Brain microvascular endothelial cell (primary cell): ENCODE results near the gene CD2BP2.
"Not testable (repeated sequence)": the region's sequence is repeated elsewhere in the genome, so short reads cannot be mapped to it uniquely, and the experiment has no call there.

Experiments
- DNase-seq: peaks from one replicate; pipeline ENCODE4 v3.0.0-alpha.2; 2020
- H3K27ac ChIP-seq: fragments of 250-450 bp; sonication (Bioruptor Pico); 2 replicates; pipeline ENCODE4 v1.5.1; 2020; ENCODE audit warnings: mild to moderate bottlenecking, moderate library complexity
- H3K27me3 ChIP-seq: fragments of 250-450 bp; sonication (Bioruptor Pico); replicated peaks from 2 replicates; pipeline ENCODE4 v1.5.1; 2020; ENCODE audit warnings: mild to moderate bottlenecking
- H3K36me3 ChIP-seq: fragments of 250-450 bp; sonication (Bioruptor Pico); replicated peaks from 2 replicates; pipeline ENCODE4 v1.5.1; 2020; ENCODE audit warnings: mild to moderate bottlenecking
- H3K4me3 ChIP-seq: 2 replicates; pipeline ENCODE4 v1.5.1; 2011; ENCODE audit warnings: low read depth, mild to moderate bottlenecking, control low read depth, low read length, moderate library complexity
- in situ Hi-C: cut with HindIII; loops from 2 replicates; pipeline ENCODE4 v1.10.0; 2017; ENCODE audit warnings: low sequenced_read_pairs, low pct_ligation_motif_present
- TF ChIP-seq, protein P1 (sequence below): IDR thresholded peaks from 2 replicates; pipeline ENCODE4 v1.5.1; 2011; ENCODE audit warnings: low read depth, mild to moderate bottlenecking, moderate library complexity, low read length, control low read depth, inconsistent platforms; ENCODE audit errors: missing control alignments

CD2BP2 gene

GRCh38 chr16:30342751-30343490 is 12.2 kb downstream of the CD2BP2 start:
- TF ChIP-seq, protein P1, sequence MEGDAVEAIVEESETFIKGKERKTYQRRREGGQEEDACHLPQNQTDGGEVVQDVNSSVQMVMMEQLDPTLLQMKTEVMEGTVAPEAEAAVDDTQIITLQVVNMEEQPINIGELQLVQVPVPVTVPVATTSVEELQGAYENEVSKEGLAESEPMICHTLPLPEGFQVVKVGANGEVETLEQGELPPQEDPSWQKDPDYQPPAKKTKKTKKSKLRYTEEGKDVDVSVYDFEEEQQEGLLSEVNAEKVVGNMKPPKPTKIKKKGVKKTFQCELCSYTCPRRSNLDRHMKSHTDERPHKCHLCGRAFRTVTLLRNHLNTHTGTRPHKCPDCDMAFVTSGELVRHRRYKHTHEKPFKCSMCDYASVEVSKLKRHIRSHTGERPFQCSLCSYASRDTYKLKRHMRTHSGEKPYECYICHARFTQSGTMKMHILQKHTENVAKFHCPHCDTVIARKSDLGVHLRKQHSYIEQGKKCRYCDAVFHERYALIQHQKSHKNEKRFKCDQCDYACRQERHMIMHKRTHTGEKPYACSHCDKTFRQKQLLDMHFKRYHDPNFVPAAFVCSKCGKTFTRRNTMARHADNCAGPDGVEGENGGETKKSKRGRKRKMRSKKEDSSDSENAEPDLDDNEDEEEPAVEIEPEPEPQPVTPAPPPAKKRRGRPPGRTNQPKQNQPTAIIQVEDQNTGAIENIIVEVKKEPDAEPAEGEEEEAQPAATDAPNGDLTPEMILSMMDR: no peak
- no peak for DNase-seq
- no peak overlapping the region for H3K27ac ChIP-seq
- H3K4me3 ChIP-seq: no peak overlapping the region
- H3K27me3 ChIP-seq: no peaks in the 10 kb centered on the region
- in situ Hi-C loops: no loop called here
- H3K36me3 ChIP-seq: no peaks in the 10 kb centered on the region

DNA sequence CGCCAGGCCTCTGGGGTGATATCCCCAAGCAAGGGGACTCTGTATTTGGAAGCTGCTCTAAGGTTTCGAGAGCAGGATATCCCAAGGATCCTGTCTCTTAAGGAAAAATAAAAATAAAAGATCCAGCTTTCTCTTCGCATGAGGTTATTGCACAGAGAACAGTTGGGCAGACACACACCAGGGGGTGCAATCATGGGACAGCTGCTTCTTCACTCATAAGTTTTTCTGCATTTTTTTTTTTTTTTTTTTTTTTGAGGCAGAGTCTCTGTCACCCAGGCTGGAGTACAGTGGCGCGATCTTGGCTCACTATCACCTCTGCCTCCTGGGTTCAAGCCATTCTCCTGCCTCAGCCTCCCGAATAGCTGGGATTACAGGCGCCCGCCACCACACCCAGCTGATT is 13.1 kb downstream of the CD2BP2 start:
- H3K4me3 ChIP-seq, in situ Hi-C loops, H3K36me3 ChIP-seq, H3K27ac ChIP-seq, H3K27me3 ChIP-seq: not testable (repeated sequence)
- TF ChIP-seq, protein P1: peak; percentile 29
- peak; percentile 29 for DNase-seq

GRCh38 chr16:30340621-30341020 is 14.5 kb downstream of the CD2BP2 start:
- no peak overlapping the region for H3K27ac ChIP-seq
- no peaks in the 10 kb centered on the region for H3K36me3 ChIP-seq
- H3K4me3 ChIP-seq: no peak overlapping the region
- TF ChIP-seq, protein P1: no peak
- H3K27me3 ChIP-seq: no peaks in the 10 kb centered on the region
- in situ Hi-C loops: no loop called here
- no peak for DNase-seq

- DNase-seq, H3K27ac ChIP-seq, H3K4me3 ChIP-seq, in situ Hi-C loops, H3K36me3 ChIP-seq, H3K27me3 ChIP-seq: not testable (repeated sequence)
Observed at GRCh38 chr16:30338715-30339114, 16.4 kb downstream of the CD2BP2 start.

GRCh38 chr16:30337964-30338357 is 17.1 kb downstream of the CD2BP2 start:
- DNase-seq, in situ Hi-C loops: not testable (repeated sequence)

DNA sequence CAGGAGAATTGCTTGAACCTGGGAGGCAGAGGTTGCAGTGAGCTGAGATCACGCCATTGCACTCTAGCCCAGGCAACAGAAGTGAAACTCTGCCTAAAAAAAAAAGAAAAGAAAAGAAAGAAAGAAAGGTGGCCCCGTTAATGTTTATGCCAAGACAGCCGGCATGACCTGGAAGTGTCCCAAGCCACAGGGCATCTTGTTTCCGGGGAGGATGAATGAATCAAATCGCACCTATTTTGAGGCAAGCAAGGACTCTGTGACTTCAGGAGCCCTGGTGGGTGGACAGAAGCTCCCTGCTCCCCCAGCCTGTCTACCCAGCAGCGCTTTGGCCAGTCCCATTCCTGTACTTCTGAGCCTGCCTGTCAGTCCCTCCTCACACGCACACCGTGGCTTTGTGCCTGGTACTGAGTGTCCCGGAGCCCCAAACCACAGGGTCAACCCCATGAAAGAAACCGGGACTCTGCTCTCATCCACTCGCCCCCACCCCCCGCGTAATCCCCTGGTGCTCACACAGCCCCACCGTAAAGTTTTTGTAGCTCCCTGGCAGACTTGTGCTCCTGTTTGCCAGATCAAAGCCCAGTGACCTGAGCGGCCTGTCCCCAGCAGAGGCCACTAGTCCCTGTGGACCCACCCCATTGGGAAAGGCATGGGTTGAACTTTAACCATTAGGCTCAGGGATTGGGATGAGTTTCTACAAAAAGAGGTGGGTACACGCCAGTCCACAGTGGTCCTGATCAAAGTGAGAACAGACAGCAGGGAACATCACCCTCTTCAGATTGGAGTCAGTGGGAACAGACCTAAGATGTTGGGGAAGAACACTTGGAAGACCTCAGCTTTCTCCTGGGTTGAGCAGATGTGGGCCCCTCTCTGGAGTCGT is 19.3 kb downstream of the CD2BP2 start:
- DNase-seq: no peak
- Histone ChIP-seq H3K36me3 (no peaks in the 10 kb centered on the region), H3K27ac (no peak overlapping the region), H3K27me3 (no peaks in the 10 kb centered on the region), H3K4me3 (peak overlapping the region; percentile 50)
- in situ Hi-C loops: no loop called here
- TF ChIP-seq, protein P1: no peak

More at GRCh38 chr16:30337964-30338357, 17.1 kb downstream of the CD2BP2 start:
- H3K4me3 ChIP-seq, H3K36me3 ChIP-seq, H3K27me3 ChIP-seq, H3K27ac ChIP-seq: not testable (repeated sequence)

- in situ Hi-C loops, H3K27me3 ChIP-seq, H3K36me3 ChIP-seq: not testable (repeated sequence)
- H3K27ac ChIP-seq: peak overlapping the region; percentile 84
- H3K4me3 ChIP-seq: peak overlapping the region; percentile 67
- DNase-seq: peak; percentile 65
Observed at GRCh38 chr16:30335028-30335597, 20.0 kb downstream of the CD2BP2 start.

- H3K27me3 ChIP-seq, H3K36me3 ChIP-seq, in situ Hi-C loops: not testable (repeated sequence)
- Histone ChIP-seq H3K4me3 (peak overlapping the region; percentile 67), H3K27ac (peak overlapping the region; percentile 84)
- peak; percentile 62 for DNase-seq
Observed at GRCh38 chr16:30334473-30334989, 20.6 kb downstream of the CD2BP2 start.

- H3K27ac ChIP-seq, in situ Hi-C loops, H3K27me3 ChIP-seq, DNase-seq, H3K36me3 ChIP-seq, H3K4me3 ChIP-seq: not testable (repeated sequence)
Observed at GRCh38 chr16:30324220-30324619, 30.9 kb downstream of the CD2BP2 start.
